Measurements from ENCODE around the gene SPIRE1. TPM values are rescaled to one million over a fixed set of nuclear protein-coding genes. Genes with fewer than 3 reads are reported as not detected.

Gene SPIRE1
- total RNA-seq, 4 donors from 2014 or later: 4.7 to 49.5 (median 7.1) TPM

- no peaks in the 10 kb centered on the region for H3K4me1 ChIP-seq
- no peak for DNase-seq
- H3K36me3 ChIP-seq: peaks cover 0 to 5% (median 0%) of the 10 kb centered on the region in 3 donors
- no peaks in the 10 kb centered on the region for H3K27me3 ChIP-seq
- H3K4me3 ChIP-seq: no peak overlapping the region
- H3K27ac ChIP-seq: no peak overlapping the region
- no peak for TF ChIP-seq CTCF (IDR thresholded peaks at IDR 0.05)
- TF ChIP-seq POLR2A (IDR thresholded peaks at IDR 0.05): no peak
- peaks cover 0 to 1% (median 0%) of the 10 kb centered on the region in 4 donors for H3K9me3 ChIP-seq
Measured at GRCh38 chr18:12449051-12449785, 208.7 kb downstream of the SPIRE1 start.

GRCh38 chr18:12445554-12445953 is 212.4 kb downstream of the SPIRE1 start:
- Histone ChIP-seq H3K9me3 (peaks cover 0 to 2% (median 0%) of the 10 kb centered on the region in 4 donors), H3K36me3 (peaks cover 0 to 5% (median 0%) of the 10 kb centered on the region in 3 donors), H3K27ac (no peak overlapping the region), H3K27me3 (no peaks in the 10 kb centered on the region), H3K4me3 (no peak overlapping the region), H3K4me1 (no peaks in the 10 kb centered on the region)
- TF ChIP-seq CTCF (IDR thresholded peaks at IDR 0.05) (no peak), POLR2A (IDR thresholded peaks at IDR 0.05) (no peak)
- no peak for DNase-seq

- H3K4me3 ChIP-seq: no peak overlapping the region
- H3K36me3 ChIP-seq: no peaks in the 10 kb centered on the region
- no peak for DNase-seq
- TF ChIP-seq CTCF (IDR thresholded peaks at IDR 0.05) (no peak), POLR2A (IDR thresholded peaks at IDR 0.05) (no peak)
- peaks cover 0 to 2% (median 0%) of the 10 kb centered on the region in 4 donors for H3K9me3 ChIP-seq
- H3K4me1 ChIP-seq: no peaks in the 10 kb centered on the region
- H3K27me3 ChIP-seq: no peaks in the 10 kb centered on the region
- no peak overlapping the region for H3K27ac ChIP-seq
Measured at GRCh38 chr18:12443551-12443950, 214.4 kb downstream of the SPIRE1 start.

GRCh38 chr18:12442946-12443345 is 215.0 kb downstream of the SPIRE1 start:
- DNase-seq: no peak
- Histone ChIP-seq H3K9me3 (peaks cover 0 to 2% (median 0%) of the 10 kb centered on the region in 4 donors), H3K36me3 (no peaks in the 10 kb centered on the region), H3K4me1 (no peaks in the 10 kb centered on the region), H3K27ac (no peak overlapping the region), H3K4me3 (no peak overlapping the region), H3K27me3 (no peaks in the 10 kb centered on the region)
- TF ChIP-seq CTCF (IDR thresholded peaks at IDR 0.05) (no peak), POLR2A (IDR thresholded peaks at IDR 0.05) (no peak)

GRCh38 chr18:12441475-12442034 is 216.4 kb downstream of the SPIRE1 start:
- TF ChIP-seq POLR2A (IDR thresholded peaks at IDR 0.05) (no peak), CTCF (IDR thresholded peaks at IDR 0.05) (no peak)
- Histone ChIP-seq H3K9me3 (peaks cover 0 to 2% (median 0%) of the 10 kb centered on the region in 4 donors), H3K4me3 (no peak overlapping the region), H3K36me3 (no peaks in the 10 kb centered on the region), H3K27ac (no peak overlapping the region), H3K4me1 (no peaks in the 10 kb centered on the region), H3K27me3 (no peaks in the 10 kb centered on the region)
- no peak for DNase-seq

Measured in Peyer's patch (tissue), 4 donors.